NCI-H82 treated with DMSO at 0.1 percent for 48 hours (cell line): ENCODE results near the gene BIRC3.
A peak's percentile ranks its signal among the peaks of the same experiment; 100 is the strongest.
"Not testable (repeated sequence)": the region's sequence is repeated elsewhere in the genome, so short reads cannot be mapped to it uniquely, and the experiment has no call there.

Experiments
- DNase-seq: peaks from one replicate; lab custom pipeline; 2025; ENCODE audit not compliant: unreplicated experiment; lab: John Stamatoyannopoulos, UW

BIRC3 gene

DNA sequence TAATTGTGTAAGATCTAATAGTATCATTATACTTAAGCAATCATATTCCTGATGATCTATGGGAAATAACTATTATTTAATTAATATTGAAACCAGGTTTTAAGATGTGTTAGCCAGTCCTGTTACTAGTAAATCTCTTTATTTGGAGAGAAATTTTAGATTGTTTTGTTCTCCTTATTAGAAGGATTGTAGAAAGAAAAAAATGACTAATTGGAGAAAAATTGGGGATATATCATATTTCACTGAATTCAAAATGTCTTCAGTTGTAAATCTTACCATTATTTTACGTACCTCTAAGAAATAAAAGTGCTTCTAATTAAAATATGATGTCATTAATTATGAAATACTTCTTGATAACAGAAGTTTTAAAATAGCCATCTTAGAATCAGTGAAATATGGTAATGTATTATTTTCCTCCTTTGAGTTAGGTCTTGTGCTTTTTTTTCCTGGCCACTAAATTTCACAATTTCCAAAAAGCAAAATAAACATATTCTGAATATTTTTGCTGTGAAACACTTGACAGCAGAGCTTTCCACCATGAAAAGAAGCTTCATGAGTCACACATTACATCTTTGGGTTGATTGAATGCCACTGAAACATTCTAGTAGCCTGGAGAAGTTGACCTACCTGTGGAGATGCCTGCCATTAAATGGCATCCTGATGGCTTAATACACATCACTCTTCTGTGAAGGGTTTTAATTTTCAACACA lies 6.4 kb downstream of the BIRC3 start:
- DNase-seq = no peak

DNA sequence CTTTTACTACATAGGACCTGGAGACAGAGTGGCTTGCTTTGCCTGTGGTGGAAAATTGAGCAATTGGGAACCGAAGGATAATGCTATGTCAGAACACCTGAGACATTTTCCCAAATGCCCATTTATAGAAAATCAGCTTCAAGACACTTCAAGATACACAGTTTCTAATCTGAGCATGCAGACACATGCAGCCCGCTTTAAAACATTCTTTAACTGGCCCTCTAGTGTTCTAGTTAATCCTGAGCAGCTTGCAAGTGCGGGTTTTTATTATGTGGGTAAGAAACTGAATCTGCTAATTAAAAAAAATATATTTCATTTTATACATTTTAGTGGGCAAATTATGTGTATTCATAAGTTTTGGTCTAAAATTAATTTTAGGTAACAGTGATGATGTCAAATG lies 7.8 kb downstream of the BIRC3 start:
- DNase-seq = no peak

DNA sequence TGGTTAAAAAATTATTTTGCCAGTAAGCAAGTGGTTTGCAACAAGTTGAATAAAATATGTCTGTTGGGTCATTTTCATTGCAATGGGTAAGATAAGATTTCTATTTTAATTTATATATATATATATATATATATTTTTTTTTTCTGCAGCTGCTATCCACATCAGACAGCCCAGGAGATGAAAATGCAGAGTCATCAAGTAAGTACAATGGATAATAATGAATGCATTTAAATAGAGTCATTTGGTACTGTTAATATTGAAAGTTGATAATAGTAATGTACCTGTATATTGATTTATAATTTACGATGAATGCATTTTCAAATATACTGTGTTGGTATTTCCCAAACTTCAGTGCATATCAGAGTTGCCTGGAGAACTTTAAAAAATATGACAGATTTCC lies 11.5 kb downstream of the BIRC3 start:
- DNase-seq = no peak

GRCh38 chr11:102330231-102330630 lies 12.9 kb downstream of the BIRC3 start:
- no peak for DNase-seq

GRCh38 chr11:102331341-102331740 lies 14.1 kb downstream of the BIRC3 start:
- no peak for DNase-seq

GRCh38 chr11:102332611-102332994 lies 15.3 kb downstream of the BIRC3 start:
- no peak for DNase-seq

GRCh38 chr11:102338479-102339010 lies 21.3 kb downstream of the BIRC3 start:
- DNase-seq = no peak

GRCh38 chr11:102341311-102341710 lies 24.0 kb downstream of the BIRC3 start:
- not testable (repeated sequence) for DNase-seq

DNA sequence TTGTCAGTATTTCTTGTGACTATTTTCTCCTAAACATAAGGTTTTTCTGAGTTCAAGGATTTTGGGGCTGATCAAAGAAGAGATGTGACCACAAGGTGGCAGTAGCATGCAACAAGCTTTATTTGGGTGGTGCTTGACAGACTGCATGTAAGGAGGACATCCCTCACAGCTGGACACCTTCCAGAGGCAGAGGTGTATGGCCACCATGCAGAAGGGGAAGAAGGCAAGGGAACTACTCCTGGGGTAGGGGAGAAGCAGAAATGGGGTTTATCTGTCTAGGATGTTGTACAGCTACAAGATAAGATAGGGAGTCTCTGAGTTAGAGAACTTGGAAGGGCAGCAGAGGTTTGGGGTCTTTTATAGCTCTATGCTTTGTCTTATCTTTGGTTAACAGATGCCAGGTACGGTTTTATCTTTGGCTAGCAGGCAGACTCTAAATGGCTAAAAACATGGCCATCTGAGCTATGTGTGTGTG lies 24.6 kb downstream of the BIRC3 start:
- DNase-seq = peak; percentile 4

GRCh38 chr11:102343809-102344208 lies 26.5 kb downstream of the BIRC3 start:
- DNase-seq = no peak

- no peak for DNase-seq
Measured at GRCh38 chr11:102345904-102346303, 28.6 kb downstream of the BIRC3 start.

DNA sequence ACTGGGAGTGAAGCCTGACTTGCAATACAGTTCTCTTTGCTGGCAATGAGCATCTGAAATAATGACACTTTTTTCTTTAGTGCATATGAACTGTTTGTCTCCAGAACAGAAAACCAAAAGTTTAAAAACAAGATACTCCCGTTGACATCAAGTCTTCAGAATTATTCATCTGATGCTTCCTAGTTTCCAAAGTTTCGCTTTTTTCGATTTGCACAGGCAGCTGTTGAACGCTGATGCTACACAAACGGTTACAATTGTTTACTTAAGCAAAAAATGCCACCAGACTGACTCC lies 29.1 kb downstream of the BIRC3 start:
- no peak for DNase-seq

DNA sequence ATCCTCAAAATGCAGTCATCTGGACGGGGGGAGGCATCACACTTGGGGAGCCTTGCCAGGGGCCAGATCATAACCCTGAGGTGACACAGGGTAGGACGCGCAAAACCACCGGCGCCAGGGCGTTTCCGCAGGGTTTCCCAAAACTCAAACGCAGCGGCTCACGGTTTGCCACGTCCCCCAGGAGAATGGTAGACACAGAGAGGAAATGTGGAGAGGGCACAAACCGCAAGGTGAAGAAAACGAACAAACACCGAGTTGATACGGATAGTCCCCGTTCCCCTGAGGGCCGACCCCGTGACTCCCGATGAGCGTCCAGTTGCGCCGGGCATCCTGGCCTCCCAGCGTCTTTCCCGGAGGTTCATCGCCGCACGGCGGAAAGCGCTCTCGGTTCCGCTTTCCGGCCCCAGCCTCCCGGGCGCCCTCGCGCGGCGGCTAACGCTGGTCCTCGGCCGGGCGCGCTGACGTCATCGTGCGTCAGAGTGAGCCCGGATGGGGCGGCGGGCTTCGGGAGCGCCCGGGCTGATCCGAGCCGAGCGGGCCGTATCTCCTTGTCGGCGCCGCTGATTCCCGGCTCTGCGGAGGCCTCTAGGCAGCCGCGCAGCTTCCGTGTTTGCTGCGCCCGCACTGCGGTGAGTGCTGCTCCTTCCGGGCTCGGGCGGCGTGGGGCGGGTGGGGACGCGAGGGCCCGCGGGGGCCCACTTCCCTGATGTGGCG lies 29.6 kb downstream of the BIRC3 start, which contains the start of gene BIRC2:
Gene BIRC2 (plus strand): TSS at position 467 of the 714 bp plus-strand sequence. CDS start 2,641 bp downstream, outside the sequence.
- peak; percentile 48 for DNase-seq

GRCh38 chr11:102347462-102348370 lies 30.4 kb downstream of the BIRC3 start:
- no peak for DNase-seq

DNA sequence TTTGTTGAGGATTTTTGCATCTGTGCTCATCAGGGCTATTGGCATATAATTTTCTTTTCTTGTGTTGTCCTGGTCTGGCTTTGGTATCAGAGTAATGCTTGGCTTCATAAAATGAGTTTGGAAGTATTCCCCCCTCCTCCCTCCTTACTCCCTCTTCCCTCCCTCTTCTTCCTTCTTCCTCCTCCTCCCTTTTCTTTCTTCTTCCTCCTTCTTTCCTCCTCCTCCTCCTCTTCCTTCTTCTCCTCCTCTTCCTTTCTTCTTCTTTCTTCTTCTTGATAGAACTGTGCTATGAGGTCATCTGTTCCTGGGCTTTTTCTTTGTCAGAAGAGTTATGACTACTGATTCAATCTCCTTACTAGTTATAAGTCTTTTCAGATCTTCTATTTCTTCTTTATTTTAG lies 39.8 kb downstream of the BIRC3 start:
- DNase-seq = no peak

DNA sequence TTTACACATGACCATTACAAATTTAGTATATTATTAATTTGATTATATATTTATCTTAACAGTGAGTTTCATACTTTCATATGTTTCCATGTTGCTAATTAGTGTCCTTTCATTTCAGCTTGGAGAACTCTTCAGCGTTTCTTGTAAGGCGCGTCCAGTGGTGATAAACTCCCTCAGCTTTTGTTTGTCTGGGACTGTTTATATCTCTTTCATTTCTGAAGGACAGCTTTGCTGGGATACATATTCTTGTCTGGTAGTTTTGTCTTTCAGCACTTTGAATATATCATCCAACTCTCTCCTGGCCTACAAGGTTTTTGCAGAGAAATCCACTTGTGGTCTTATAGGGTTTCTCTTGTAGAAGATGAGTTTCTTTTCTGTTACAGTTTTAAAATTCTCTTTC lies 42.1 kb downstream of the BIRC3 start:
- DNase-seq = no peak

GRCh38 chr11:102360681-102361080 lies 43.4 kb downstream of the BIRC3 start:
- no peak for DNase-seq

DNA sequence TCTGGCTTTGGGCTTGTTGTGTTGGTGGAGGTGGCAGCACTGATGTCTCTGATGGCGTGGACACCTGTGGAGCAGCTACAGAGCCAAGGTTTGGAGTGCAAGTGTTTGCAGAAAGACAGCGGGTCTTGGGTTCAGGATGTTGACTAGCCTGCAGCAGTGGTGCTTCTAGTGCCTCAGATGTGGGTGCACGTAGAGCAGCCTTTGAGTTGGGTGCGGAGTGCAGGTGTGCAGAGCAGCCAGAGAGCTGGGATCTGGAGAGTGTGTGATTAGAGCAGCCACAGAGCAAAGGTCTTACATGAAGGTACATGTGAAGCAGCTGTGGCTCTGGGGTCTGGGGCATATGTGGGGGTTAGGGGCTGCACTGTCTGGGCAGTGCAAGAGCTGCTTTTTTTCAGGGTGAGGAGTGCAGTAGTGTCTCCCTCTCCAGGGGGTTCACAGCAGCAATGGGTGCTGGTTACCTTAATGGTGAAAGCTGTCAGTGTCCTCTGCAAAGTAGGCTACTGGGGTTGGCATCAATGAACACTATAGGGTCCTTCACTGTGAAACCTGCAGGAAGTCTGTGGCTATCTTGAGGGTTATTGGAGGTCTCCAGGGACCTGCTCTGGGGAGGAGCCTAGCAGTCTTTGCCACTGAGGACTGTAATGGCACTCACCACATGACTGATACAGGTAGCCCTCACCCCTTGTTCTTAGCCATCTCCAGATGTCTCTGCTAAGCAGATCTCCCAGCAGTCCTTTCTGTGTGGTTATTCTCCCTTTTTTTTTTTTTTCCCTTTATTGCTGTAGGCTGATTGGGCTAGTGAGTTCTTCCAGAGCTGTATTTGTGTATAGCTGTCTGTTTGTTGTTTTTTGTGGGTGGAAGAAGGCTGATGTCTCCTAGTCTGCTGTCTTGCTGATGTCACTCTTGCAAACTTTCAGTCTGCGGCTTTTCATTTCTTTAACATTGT lies 44.1 kb downstream of the BIRC3 start:
- no peak for DNase-seq

- DNase-seq = no peak
Measured at GRCh38 chr11:102364991-102365390, 47.7 kb downstream of the BIRC3 start.

DNA sequence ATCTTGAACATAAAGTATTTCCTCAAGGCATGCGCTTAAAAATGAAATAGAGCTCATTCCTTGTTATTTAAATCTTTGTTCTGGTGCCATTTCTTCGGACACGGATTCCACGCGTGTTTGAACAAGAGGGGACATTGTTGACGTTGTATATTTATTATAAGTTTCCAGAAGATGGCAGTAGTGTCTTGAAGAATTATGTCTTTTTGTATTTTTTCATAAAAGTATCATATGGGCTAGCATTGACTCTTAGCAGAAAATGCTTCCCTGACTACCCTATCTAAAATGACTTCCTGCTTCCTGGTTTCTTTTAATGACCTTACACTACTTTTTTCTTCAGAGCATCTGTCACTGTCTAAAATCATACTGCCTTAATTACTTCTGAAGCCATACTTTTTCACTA lies 50.1 kb downstream of the BIRC3 start:
- no peak for DNase-seq
